Skeletal muscle satellite cell (primary cell): Measurements from ENCODE around the gene TOLLIP.

Source experiments
- H3K27me3 ChIP-seq: 2 replicates; pipeline ENCODE4 v1.7.0; 2013; ENCODE audit warnings: low read length; ENCODE audit not compliant: control insufficient read depth, insufficient read depth
- H3K36me3 ChIP-seq: 2 replicates; pipeline ENCODE4 v1.7.0; 2013; ENCODE audit warnings: mild to moderate bottlenecking, control low read depth, low read length; ENCODE audit not compliant: insufficient read depth
- H3K4me1 ChIP-seq: 2 replicates; pipeline ENCODE4 v1.7.0; 2013; ENCODE audit warnings: low read length; ENCODE audit not compliant: control insufficient read depth, insufficient read depth
- H3K4me2 ChIP-seq: 2 replicates; pipeline ENCODE4 v1.7.0; 2013; ENCODE audit warnings: mild to moderate bottlenecking, low read length
- H3K4me3 ChIP-seq: 2 replicates; pipeline ENCODE4 v1.7.0; 2013; ENCODE audit warnings: low read length
- H3K9ac ChIP-seq: 2 replicates; pipeline ENCODE4 v1.7.0; 2013; ENCODE audit warnings: mild to moderate bottlenecking, low read depth, low read length, moderate library complexity
- H3K9me3 ChIP-seq: replicated peaks from 2 replicates; pipeline ENCODE4 v1.7.0; 2013; ENCODE audit warnings: mild to moderate bottlenecking, control low read depth, low read length

TOLLIP gene

DNA sequence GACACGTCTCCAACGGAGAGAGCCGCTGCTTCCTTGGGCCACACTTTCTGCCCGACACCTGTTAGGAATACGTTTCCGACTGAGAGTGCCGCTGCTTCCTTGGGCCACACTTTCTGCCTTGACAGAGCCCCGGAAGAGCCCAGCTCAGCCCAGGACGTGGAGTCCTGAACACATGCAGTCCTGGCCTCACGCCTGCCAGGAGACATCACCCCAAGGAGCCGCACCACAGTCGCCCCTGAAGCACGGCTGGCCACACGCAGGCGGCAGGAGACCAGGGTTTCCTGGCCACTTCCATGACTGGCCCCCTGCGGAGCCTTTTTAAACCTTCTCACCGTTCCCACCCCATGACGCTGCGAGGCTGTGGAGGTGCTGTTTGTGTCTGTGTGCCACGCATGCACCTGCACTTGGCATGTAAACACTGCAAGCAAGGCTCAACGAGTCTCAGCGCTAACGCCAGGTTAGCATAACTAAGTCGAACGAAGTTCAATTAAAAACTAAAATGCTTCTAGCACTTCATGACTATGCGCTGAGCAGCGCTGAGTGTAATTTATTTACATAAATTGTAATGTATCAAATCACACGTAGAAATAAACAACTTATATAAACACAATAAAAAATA lies 8.8 kb downstream of the TOLLIP start:
- no peaks in the 10 kb centered on the region for H3K9me3 ChIP-seq
- no peak overlapping the region for H3K4me2 ChIP-seq
- peaks cover 19% of the 10 kb centered on the region for H3K36me3 ChIP-seq
- H3K27me3 ChIP-seq, result no peaks in the 10 kb centered on the region
- H3K4me1 ChIP-seq, result peaks cover 27% of the 10 kb centered on the region
- H3K9ac ChIP-seq, result no peak overlapping the region
- H3K4me3 ChIP-seq, result no peak overlapping the region

DNA sequence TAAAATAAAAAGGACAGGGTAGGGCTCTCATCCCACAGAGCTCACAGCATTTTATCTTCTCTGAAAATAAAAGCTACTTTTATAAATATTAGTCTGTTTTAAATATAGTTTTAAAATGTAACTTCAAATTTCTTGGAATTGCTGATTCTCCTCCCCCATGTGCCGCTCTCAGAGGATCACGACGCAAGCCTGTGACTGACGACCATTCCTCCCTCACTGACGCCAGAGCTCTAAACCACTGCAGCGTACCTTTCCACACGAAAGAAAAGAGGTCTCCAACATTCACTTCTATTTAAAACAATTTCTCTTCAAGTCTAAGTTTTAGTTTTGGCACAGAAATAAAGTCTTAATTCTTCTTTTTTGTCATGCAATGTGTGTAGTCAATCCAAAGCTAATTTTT lies 9.3 kb downstream of the TOLLIP start:
- Histone ChIP-seq H3K4me3 (no peak overlapping the region), H3K36me3 (peaks cover 24% of the 10 kb centered on the region), H3K9me3 (no peaks in the 10 kb centered on the region), H3K4me1 (peaks cover 27% of the 10 kb centered on the region), H3K4me2 (no peak overlapping the region), H3K9ac (no peak overlapping the region), H3K27me3 (no peaks in the 10 kb centered on the region)

DNA sequence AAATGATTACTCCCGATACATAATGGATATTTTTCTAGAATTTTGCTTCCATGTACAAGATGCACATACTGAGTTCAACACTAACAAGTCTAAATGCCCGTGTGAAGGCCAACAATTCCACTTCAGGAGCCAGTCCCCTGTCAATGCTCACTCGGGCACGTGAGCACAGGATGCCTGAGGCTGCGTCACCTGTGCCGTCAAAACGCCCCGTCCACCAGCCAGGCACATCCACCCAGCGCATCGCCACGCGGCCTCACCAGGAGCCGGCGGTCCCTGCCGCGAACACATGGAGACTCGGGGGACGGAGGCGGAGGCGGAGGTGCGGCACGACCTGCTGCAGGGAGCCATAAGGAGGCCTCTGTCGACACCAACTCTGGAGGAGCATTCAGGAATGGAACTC lies 9.8 kb downstream of the TOLLIP start:
- no peaks in the 10 kb centered on the region for H3K9me3 ChIP-seq
- H3K27me3 ChIP-seq, result no peaks in the 10 kb centered on the region
- H3K4me3 ChIP-seq, result no peak overlapping the region
- H3K4me1 ChIP-seq, result peaks cover 27% of the 10 kb centered on the region
- H3K4me2 ChIP-seq, result no peak overlapping the region
- no peak overlapping the region for H3K9ac ChIP-seq
- H3K36me3 ChIP-seq, result peaks cover 27% of the 10 kb centered on the region

- Histone ChIP-seq H3K27me3 (no peaks in the 10 kb centered on the region), H3K36me3 (peaks cover 30% of the 10 kb centered on the region), H3K9ac (peak overlapping the region; percentile 4), H3K4me3 (peak overlapping the region; percentile 7), H3K4me2 (peak overlapping the region; percentile 69), H3K4me1 (peaks cover 27% of the 10 kb centered on the region), H3K9me3 (no peaks in the 10 kb centered on the region)
These were observed 10.5 kb downstream of the TOLLIP start for GRCh38 chr11:1298695-1299492.

DNA sequence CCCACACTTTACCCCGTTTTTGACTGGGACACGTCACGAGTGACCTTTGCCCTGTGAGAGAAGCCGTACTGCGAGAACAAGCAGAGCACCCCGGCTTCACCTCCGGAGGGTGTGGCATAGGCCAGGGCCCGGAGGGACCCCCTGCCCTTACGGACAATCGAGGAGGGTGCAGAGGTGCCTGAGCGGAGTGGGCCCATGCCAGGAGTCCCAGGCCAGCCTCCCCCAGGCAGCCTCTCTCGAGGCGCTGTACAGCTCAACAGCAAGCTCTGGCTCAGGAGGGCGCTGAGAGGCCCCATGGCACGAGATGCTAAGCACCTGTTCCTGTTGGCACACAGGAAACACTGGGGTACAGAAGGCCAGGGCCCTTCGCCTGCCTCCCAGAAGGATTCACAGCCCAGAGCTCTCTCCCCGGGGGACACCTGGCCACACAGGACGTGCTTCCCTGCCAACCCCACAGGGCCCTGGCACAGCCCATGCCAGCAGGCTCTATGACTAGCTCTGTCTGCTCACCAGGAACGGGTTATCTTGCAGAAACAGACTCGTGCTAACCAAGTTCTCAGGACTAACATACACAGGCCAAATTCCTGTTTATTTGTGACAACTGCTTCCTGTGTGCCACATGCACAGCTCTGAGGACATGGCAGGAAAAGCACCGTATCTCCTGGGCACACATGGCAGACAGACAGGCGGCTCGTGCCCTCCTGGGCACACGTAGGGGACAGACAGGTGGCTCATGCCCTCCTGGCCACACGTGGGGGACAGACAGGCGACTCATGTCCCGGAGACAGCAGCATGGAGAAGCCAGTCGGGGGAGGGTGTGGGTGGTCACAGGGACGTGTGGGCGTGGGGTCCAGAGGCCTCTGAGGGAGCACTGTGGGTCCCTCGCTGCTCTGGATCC lies 11.6 kb downstream of the TOLLIP start:
- no peak overlapping the region for H3K9ac ChIP-seq
- no peaks in the 10 kb centered on the region for H3K9me3 ChIP-seq
- H3K4me1 ChIP-seq, result peaks cover 22% of the 10 kb centered on the region
- no peak overlapping the region for H3K4me2 ChIP-seq
- peaks cover 37% of the 10 kb centered on the region for H3K36me3 ChIP-seq
- no peaks in the 10 kb centered on the region for H3K27me3 ChIP-seq
- no peak overlapping the region for H3K4me3 ChIP-seq

GRCh38 chr11:1297011-1297575 lies 12.3 kb downstream of the TOLLIP start:
- no peak overlapping the region for H3K4me2 ChIP-seq
- H3K27me3 ChIP-seq, result no peaks in the 10 kb centered on the region
- H3K36me3 ChIP-seq, result peaks cover 41% of the 10 kb centered on the region
- peaks cover 22% of the 10 kb centered on the region for H3K4me1 ChIP-seq
- H3K9ac ChIP-seq, result no peak overlapping the region
- no peaks in the 10 kb centered on the region for H3K9me3 ChIP-seq
- no peak overlapping the region for H3K4me3 ChIP-seq

GRCh38 chr11:1296287-1296686 lies 13.1 kb downstream of the TOLLIP start:
- H3K4me2 ChIP-seq, result no peak overlapping the region
- H3K27me3 ChIP-seq, result no peaks in the 10 kb centered on the region
- no peaks in the 10 kb centered on the region for H3K9me3 ChIP-seq
- no peak overlapping the region for H3K4me3 ChIP-seq
- peaks cover 22% of the 10 kb centered on the region for H3K4me1 ChIP-seq
- H3K9ac ChIP-seq, result no peak overlapping the region
- H3K36me3 ChIP-seq, result peaks cover 39% of the 10 kb centered on the region

DNA sequence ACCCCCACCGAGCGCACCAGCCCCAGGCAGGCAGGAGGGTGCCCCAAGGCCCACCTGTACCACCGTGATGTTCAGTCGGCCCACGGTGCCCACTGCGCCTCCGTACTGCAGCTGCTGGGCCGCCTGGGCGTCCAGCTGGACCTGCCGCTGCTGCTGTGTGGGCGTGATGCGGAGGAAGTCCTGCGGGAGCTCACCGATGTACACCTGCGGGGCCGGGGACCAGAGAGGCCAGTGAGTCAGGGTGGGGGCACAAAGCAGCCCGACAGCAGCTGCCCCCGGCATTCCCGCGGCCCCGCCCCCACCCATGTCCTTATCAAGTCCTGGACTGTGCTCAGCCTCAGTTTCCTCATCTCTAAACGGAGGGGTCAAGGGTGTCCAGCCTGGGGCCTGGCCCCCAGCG lies 13.8 kb downstream of the TOLLIP start:
- Histone ChIP-seq H3K36me3 (peaks cover 39% of the 10 kb centered on the region), H3K4me2 (no peak overlapping the region), H3K4me3 (no peak overlapping the region), H3K9ac (no peak overlapping the region), H3K9me3 (no peaks in the 10 kb centered on the region), H3K4me1 (peaks cover 22% of the 10 kb centered on the region), H3K27me3 (no peaks in the 10 kb centered on the region)

DNA sequence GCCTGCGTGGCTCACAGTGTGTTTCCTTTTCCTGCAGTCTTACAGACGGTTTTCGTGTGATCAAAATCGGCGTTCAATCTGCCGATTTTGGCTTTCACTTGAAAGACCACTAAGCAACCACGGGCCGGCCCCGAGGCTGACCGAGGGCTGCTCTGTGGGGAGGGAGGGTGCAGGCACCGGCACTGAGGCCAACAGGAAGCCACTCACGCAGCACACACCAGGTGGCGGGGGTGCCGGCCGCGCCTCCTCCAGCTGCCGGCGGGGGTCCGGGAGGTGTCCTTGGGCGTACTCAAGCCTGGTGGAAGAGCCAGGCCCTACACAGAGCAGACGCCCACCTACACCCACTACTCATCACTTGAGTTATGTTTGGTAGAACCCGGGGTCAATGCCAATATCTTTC lies 14.3 kb downstream of the TOLLIP start:
- H3K9me3 ChIP-seq, result no peaks in the 10 kb centered on the region
- H3K4me2 ChIP-seq, result no peak overlapping the region
- peaks cover 41% of the 10 kb centered on the region for H3K36me3 ChIP-seq
- H3K9ac ChIP-seq, result no peak overlapping the region
- no peaks in the 10 kb centered on the region for H3K27me3 ChIP-seq
- peaks cover 22% of the 10 kb centered on the region for H3K4me1 ChIP-seq
- H3K4me3 ChIP-seq, result no peak overlapping the region

GRCh38 chr11:1293619-1294015 lies 15.8 kb downstream of the TOLLIP start:
- Histone ChIP-seq H3K4me1 (peaks cover 10% of the 10 kb centered on the region), H3K27me3 (no peaks in the 10 kb centered on the region), H3K4me2 (no peak overlapping the region), H3K9me3 (no peaks in the 10 kb centered on the region), H3K36me3 (peaks cover 55% of the 10 kb centered on the region), H3K4me3 (no peak overlapping the region), H3K9ac (no peak overlapping the region)
